ENCODE measurements around the gene STAC2. TPM values are rescaled to one million over a fixed set of nuclear protein-coding genes. Genes with fewer than 3 reads are reported as not detected.

The STAC2 gene
- total and polyA plus RNA-seq, 7 donors = under 0.01 to 1.1 (median 0.31) TPM; not detected in 1

- Histone ChIP-seq H3K4me3 (no peak overlapping the region), H3K9me3 (no peaks in the 10 kb centered on the region), H3K27me3 (peaks cover 0 to 21% (median 5%) of the 10 kb centered on the region in 3 donors), H3K4me1 (peaks cover 0 to 25% (median 23%) of the 10 kb centered on the region in 4 donors), H3K36me3 (no peaks in the 10 kb centered on the region), H3K27ac (no peak overlapping the region)
- DNase-seq = no peak
- intact Hi-C loops (cut with DNase I) = no loop called here
- TF ChIP-seq POLR2AphosphoS5 (IDR thresholded peaks at IDR 0.05) = no peak
- no peak for TF ChIP-seq POLR2A (IDR thresholded peaks at IDR 0.05)
- TF ChIP-seq, protein P1, sequence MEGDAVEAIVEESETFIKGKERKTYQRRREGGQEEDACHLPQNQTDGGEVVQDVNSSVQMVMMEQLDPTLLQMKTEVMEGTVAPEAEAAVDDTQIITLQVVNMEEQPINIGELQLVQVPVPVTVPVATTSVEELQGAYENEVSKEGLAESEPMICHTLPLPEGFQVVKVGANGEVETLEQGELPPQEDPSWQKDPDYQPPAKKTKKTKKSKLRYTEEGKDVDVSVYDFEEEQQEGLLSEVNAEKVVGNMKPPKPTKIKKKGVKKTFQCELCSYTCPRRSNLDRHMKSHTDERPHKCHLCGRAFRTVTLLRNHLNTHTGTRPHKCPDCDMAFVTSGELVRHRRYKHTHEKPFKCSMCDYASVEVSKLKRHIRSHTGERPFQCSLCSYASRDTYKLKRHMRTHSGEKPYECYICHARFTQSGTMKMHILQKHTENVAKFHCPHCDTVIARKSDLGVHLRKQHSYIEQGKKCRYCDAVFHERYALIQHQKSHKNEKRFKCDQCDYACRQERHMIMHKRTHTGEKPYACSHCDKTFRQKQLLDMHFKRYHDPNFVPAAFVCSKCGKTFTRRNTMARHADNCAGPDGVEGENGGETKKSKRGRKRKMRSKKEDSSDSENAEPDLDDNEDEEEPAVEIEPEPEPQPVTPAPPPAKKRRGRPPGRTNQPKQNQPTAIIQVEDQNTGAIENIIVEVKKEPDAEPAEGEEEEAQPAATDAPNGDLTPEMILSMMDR (IDR thresholded peaks at IDR 0.05) = no peak
- 77 to 85% methylated on average over 11 of the region's 11 CpGs for WGBS, 2 donors
Observed at GRCh38 chr17:39212195-39212810, 13.4 kb downstream of the STAC2 start.

DNA sequence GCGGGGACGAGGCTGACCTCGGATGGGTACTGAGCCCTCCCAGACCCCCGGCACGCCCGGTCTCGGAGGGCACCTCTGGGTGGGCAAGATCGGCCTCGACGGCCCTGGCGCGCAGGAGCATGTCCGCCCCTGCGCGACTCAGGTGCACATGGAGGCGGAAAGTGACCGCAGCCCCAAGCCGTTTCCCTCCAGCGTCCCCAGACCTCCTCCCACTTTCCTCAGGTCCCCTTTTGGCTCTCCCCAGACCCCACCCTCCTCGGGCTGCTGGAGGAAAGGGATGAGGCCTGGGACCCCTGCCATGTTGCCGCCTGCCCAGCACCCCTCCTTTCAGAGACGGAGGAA is 15.7 kb downstream of the STAC2 start:
- Histone ChIP-seq H3K36me3 (peaks cover 0 to 2% (median 2%) of the 10 kb centered on the region in 4 donors), H3K27ac (peak overlapping the region in 3 of 4 donors; percentile 47 to 74 (median 57))

GRCh38 chr17:39209317-39210092 is 16.2 kb downstream of the STAC2 start:
- DNase-seq = peak; percentile 95
- TF ChIP-seq EP300 (IDR thresholded peaks at IDR 0.05) = peak in 3 of 4 donors; percentile 61 to 81 (median 70)
- peak; percentile 25 to 56 (median 42) for TF ChIP-seq POLR2AphosphoS5 (IDR thresholded peaks at IDR 0.05)
- TF ChIP-seq, protein P1 (IDR thresholded peaks at IDR 0.05) = no peak
- intact Hi-C loops (cut with DNase I) = loop anchor here (10.0 kb wide), 1 partner anchor 545 kb away; no protein-coding TSS in a partner anchor
- Histone ChIP-seq H3K36me3 (peaks cover 0 to 8% (median 8%) of the 10 kb centered on the region in 4 donors), H3K27me3 (peaks cover 0 to 4% (median 0%) of the 10 kb centered on the region in 3 donors), H3K9me3 (no peaks in the 10 kb centered on the region), H3K4me3 (peak overlapping the region; percentile 30 to 57 (median 48)), H3K27ac (peak overlapping the region; percentile 0 to 74 (median 52)), H3K4me1 (peaks cover 0 to 25% (median 23%) of the 10 kb centered on the region in 4 donors)
- WGBS, 2 donors = 3 to 4% methylated on average over 39 of the region's 39 CpGs

More for the DNA sequence above, 15.7 kb downstream of the STAC2 start:
- peaks cover 0 to 25% (median 23%) of the 10 kb centered on the region in 4 donors for H3K4me1 ChIP-seq
- TF ChIP-seq POLR2AphosphoS5 (IDR thresholded peaks at IDR 0.05) = no peak
- no peak for TF ChIP-seq POLR2A (IDR thresholded peaks at IDR 0.05)
- TF ChIP-seq, protein P1 (IDR thresholded peaks at IDR 0.05) = no peak
- TF ChIP-seq EP300 (IDR thresholded peaks at IDR 0.05) = no peak
- 13 to 23% methylated on average over 22 of the region's 22 CpGs for WGBS, 2 donors
- intact Hi-C loops (cut with DNase I) = no loop called here
- no peak for DNase-seq
- peaks cover 0 to 4% (median 0%) of the 10 kb centered on the region in 3 donors for H3K27me3 ChIP-seq
- peak overlapping the region; percentile 30 to 57 (median 48) for H3K4me3 ChIP-seq
- no peaks in the 10 kb centered on the region for H3K9me3 ChIP-seq

DNA sequence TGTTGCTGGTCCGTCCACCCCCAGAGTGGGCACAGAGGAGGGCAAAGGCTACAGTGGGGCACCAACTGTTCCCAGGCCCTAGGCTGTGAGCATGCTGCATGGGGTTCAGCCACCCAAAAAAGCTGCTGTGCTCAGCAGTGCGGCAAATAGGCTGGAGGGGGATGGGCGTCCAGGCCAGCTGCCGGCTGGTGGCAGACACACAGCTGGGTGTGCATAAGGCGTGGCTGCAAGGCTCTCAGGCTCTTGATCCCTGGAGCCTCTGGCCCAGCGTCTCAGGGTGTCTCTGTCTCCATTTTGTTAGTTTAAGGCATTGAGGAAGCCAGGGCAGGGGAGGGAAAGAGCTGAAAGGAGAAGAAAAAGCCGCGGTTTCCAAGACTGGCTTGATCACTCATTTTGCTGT is 16.9 kb downstream of the STAC2 start:
- 17 to 32% methylated on average over 8 of the region's 8 CpGs for WGBS, 2 donors
- DNase-seq = no peak
- Histone ChIP-seq H3K4me1 (peaks cover 0 to 25% (median 23%) of the 10 kb centered on the region in 4 donors), H3K9me3 (no peaks in the 10 kb centered on the region), H3K27ac (peak overlapping the region; percentile 25 to 74 (median 52)), H3K4me3 (peak overlapping the region in 1 of 4 donors; percentile 57), H3K36me3 (peaks cover 4 to 14% (median 14%) of the 10 kb centered on the region in 4 donors), H3K27me3 (peaks cover 0 to 4% (median 0%) of the 10 kb centered on the region in 3 donors)
- intact Hi-C loops (cut with DNase I) = loop anchor here (10.0 kb wide), 1 partner anchor 546 kb away; no protein-coding TSS in a partner anchor
- TF ChIP-seq, protein P1 (IDR thresholded peaks at IDR 0.05) = no peak
- no peak for TF ChIP-seq EP300 (IDR thresholded peaks at IDR 0.05)

Measured in sigmoid colon (tissue), 7 donors.